H9 (cell line): ENCODE data around the gene FBXL7. TPM values are rescaled to one million over a fixed set of nuclear protein-coding genes. Genes with fewer than 3 reads are reported as not detected.

Experiments used
- DNase-seq: peaks from one replicate; pipeline ENCODE4 v3.0.0-alpha.2; 2017
- H2AFZ ChIP-seq: one replicate; pipeline ENCODE4 v1.6.1; 2013; ENCODE audit warnings: mild to moderate bottlenecking, low read length, control low read depth, moderate library complexity
- H2AK5ac ChIP-seq: 2 replicates; pipeline ENCODE4 v1.6.1; 2013; ENCODE audit warnings: low read length, control low read depth, mixed read lengths; ENCODE audit not compliant: insufficient read length
- H2BK120ac ChIP-seq: one replicate; pipeline ENCODE4 v1.6.1; 2013; ENCODE audit warnings: low read depth, mild to moderate bottlenecking, low read length, control low read depth, inconsistent platforms; ENCODE audit not compliant: poor library complexity, severe bottlenecking
- H2BK12ac ChIP-seq: 2 replicates; pipeline ENCODE4 v1.6.1; 2013; ENCODE audit warnings: low read length, control low read depth, mixed read lengths, low read depth; ENCODE audit not compliant: insufficient read length
- H2BK15ac ChIP-seq: 2 replicates; pipeline ENCODE4 v1.6.1; 2013; ENCODE audit warnings: low read depth, low read length, control low read depth
- H2BK20ac ChIP-seq: one replicate; pipeline ENCODE4 v1.6.1; 2013; ENCODE audit warnings: low read depth, mild to moderate bottlenecking, low read length, control low read depth, inconsistent platforms; ENCODE audit not compliant: poor library complexity, severe bottlenecking
- H2BK5ac ChIP-seq: 2 replicates; pipeline ENCODE4 v1.6.1; 2013; ENCODE audit warnings: low read length, control low read depth, mixed read lengths; ENCODE audit not compliant: insufficient read length
- H3K14ac ChIP-seq: 2 replicates; pipeline ENCODE4 v1.6.1; 2013; ENCODE audit warnings: low read length, control low read depth; ENCODE audit not compliant: insufficient read depth
- H3K18ac ChIP-seq: 2 replicates; pipeline ENCODE4 v1.6.1; 2013; ENCODE audit warnings: low read depth, mild to moderate bottlenecking, mixed read lengths, low read length, control low read depth; ENCODE audit not compliant: insufficient read length
- H3K23ac ChIP-seq: 2 replicates; pipeline ENCODE4 v1.6.1; 2013; ENCODE audit warnings: low read length, control low read depth, mixed read lengths, low read depth; ENCODE audit not compliant: insufficient read length
- H3K23me2 ChIP-seq: 2 replicates; pipeline ENCODE4 v1.6.1; 2013; ENCODE audit warnings: low read depth, mild to moderate bottlenecking, mixed read lengths, low read length, control low read depth; ENCODE audit not compliant: insufficient read length, poor library complexity, severe bottlenecking
- H3K27ac ChIP-seq: 2 replicates; pipeline ENCODE4 v1.5.1; 2013; ENCODE audit warnings: low read length, control low read depth, mixed read lengths, low read depth; ENCODE audit not compliant: insufficient read length
- H3K27me3 ChIP-seq: 2 replicates; pipeline ENCODE4 v1.6.1; 2013; ENCODE audit warnings: low read length, control low read depth, inconsistent platforms; ENCODE audit not compliant: insufficient read depth
- H3K4ac ChIP-seq: 2 replicates; pipeline ENCODE4 v1.6.1; 2013; ENCODE audit warnings: low read depth, mild to moderate bottlenecking, control low read depth, inconsistent platforms, low read length, moderate library complexity
- H3K4me1 ChIP-seq: 2 replicates; pipeline ENCODE4 v1.6.1; 2013; ENCODE audit warnings: low read length, control low read depth, inconsistent platforms; ENCODE audit not compliant: insufficient read depth
- H3K4me2 ChIP-seq: 2 replicates; pipeline ENCODE4 v1.6.1; 2013; ENCODE audit warnings: low read length, control low read depth, mixed read lengths; ENCODE audit not compliant: insufficient read length, insufficient read depth
- H3K56ac ChIP-seq: 2 replicates; pipeline ENCODE4 v1.6.1; 2013; ENCODE audit warnings: low read depth, mild to moderate bottlenecking, mixed read lengths, low read length, control low read depth; ENCODE audit not compliant: insufficient read length
- H3K79me1 ChIP-seq: 2 replicates; pipeline ENCODE4 v1.6.1; 2013; ENCODE audit warnings: low read depth, mild to moderate bottlenecking, moderate library complexity, low read length, control low read depth, inconsistent platforms; ENCODE audit not compliant: insufficient read depth, poor library complexity, severe bottlenecking
- H3K79me2 ChIP-seq: 2 replicates; pipeline ENCODE4 v1.6.1; 2013; ENCODE audit warnings: low read length, control low read depth, inconsistent platforms; ENCODE audit not compliant: insufficient read depth
- H3K9ac ChIP-seq: 2 replicates; pipeline ENCODE4 v1.6.1; 2013; ENCODE audit warnings: low read length, control low read depth, mixed read lengths; ENCODE audit not compliant: insufficient read length; ENCODE audit errors: extremely low read depth
- H3K9me3 ChIP-seq: one replicate; pipeline ENCODE4 v1.6.1; 2013; ENCODE audit warnings: low read depth, low read length, inconsistent platforms; ENCODE audit not compliant: control insufficient read depth
- H3T11ph ChIP-seq: one replicate; pipeline ENCODE4 v1.6.1; 2013; ENCODE audit warnings: mild to moderate bottlenecking, low read length, control low read depth, inconsistent platforms
- H4K20me1 ChIP-seq: one replicate; pipeline ENCODE4 v1.6.1; 2013; ENCODE audit not compliant: control insufficient read depth, insufficient read length, insufficient read depth
- H4K5ac ChIP-seq: 2 replicates; pipeline ENCODE4 v1.6.1; 2013; ENCODE audit warnings: low read depth, mild to moderate bottlenecking, mixed read lengths, low read length, control low read depth; ENCODE audit not compliant: insufficient read length
- H4K8ac ChIP-seq: replicated peaks from 2 replicates; pipeline ENCODE4 v1.6.1; 2013; ENCODE audit warnings: low read length, control low read depth, mixed read lengths, low read depth; ENCODE audit not compliant: insufficient read length
- H4K91ac ChIP-seq: 2 replicates; pipeline ENCODE4 v1.6.1; 2013; ENCODE audit warnings: low read depth, mild to moderate bottlenecking, moderate library complexity, mixed read lengths, low read length, control low read depth; ENCODE audit not compliant: insufficient read length
- H3K27ac Mint-ChIP-seq, 3 experiments: 2 replicates in 2 of 3; 3 replicates in 1 of 3; pipeline ENCODE4 v1.8.0; 2020 to 2021; ENCODE audit warnings: mixed read lengths in 3 of 3, mild to moderate bottlenecking in 1 of 3, moderate library complexity in 1 of 3
- H3K27me3 Mint-ChIP-seq: 2 replicates; pipeline ENCODE4 v1.8.0; 2021; ENCODE audit warnings: low read depth, mild to moderate bottlenecking, moderate library complexity, mixed read lengths
- H3K36me3 Mint-ChIP-seq, 3 experiments: 2 replicates in 2 of 3; 3 replicates in 1 of 3; pipeline ENCODE4 v1.8.0; 2020 to 2021; ENCODE audit warnings: low read depth in 3 of 3, mixed read lengths in 3 of 3; ENCODE audit not compliant: insufficient read depth in 1 of 3
- H3K4me1 Mint-ChIP-seq, 2 experiments: 2 replicates each; pipeline ENCODE4 v1.8.0; 2020; ENCODE audit warnings: mixed read lengths in 2 of 2
- H3K4me3 Mint-ChIP-seq, 2 experiments: 2 replicates in 1 of 2; 3 replicates in 1 of 2; pipeline ENCODE4 v1.8.0; 2020 to 2021; ENCODE audit warnings: mild to moderate bottlenecking in 2 of 2, mixed read lengths in 2 of 2, moderate library complexity in 1 of 2
- H3K9me3 Mint-ChIP-seq, 2 experiments: 2 replicates in 1 of 2; 3 replicates in 1 of 2; pipeline ENCODE4 v1.8.0; 2020; ENCODE audit warnings: mild to moderate bottlenecking in 2 of 2, mixed read lengths in 2 of 2, moderate library complexity in 1 of 2
- CTCF ChIP-seq: fragments of 200-600 bp; sonication (generic); conservative IDR thresholded peaks from 3 replicates; pipeline ENCODE4 v1.8.0; 2021; ENCODE audit warnings: antibody characterized with exemption, mild to moderate bottlenecking
- WGBS: extraction: QIAGEN DNeasy Blood & Tissue Kit; methylation state at CpG from one replicate; pipeline ENCODE4 v1.1.7; 2013; ENCODE audit warnings: missing lambda C conversion rate, low lambda C conversion rate, mixed read lengths; ENCODE audit not compliant: insufficient read length; ENCODE audit errors: extremely low coverage; 5-methylcytosine and 5-hydroxymethylcytosine counted together
- total RNA-seq: library from RNA; stranded (reverse); gene quantifications from 2 replicates; pipeline ENCODE4 v1.2.1, GENCODE V29; 2021

FBXL7 gene
- total RNA-seq, 1 experiment from 2014 or later: 14.6 TPM

GRCh38 chr5:15480436-15480835 is 19.5 kb upstream of the FBXL7 start:
- Histone ChIP-seq H2AFZ (no peak overlapping the region), H2AK5ac (no peak overlapping the region), H3K56ac (no peak overlapping the region), H2BK15ac (no peak overlapping the region), H3K4me1 (no peaks in the 10 kb centered on the region), H4K5ac (no peak overlapping the region), H2BK20ac (no peak overlapping the region), H4K8ac (no peak overlapping the region), H3K18ac (no peak overlapping the region), H4K91ac (no peak overlapping the region), H3K27me3 (no peaks in the 10 kb centered on the region), H3K79me2 (no peaks in the 10 kb centered on the region), H3K23me2 (no peaks in the 10 kb centered on the region), H2BK12ac (no peak overlapping the region), H2BK120ac (no peak overlapping the region), H3K14ac (no peak overlapping the region), H3T11ph (no peak overlapping the region), H3K27ac (no peak overlapping the region), H3K79me1 (no peaks in the 10 kb centered on the region), H4K20me1 (no peaks in the 10 kb centered on the region), H3K4ac (no peak overlapping the region), H3K4me2 (no peak overlapping the region), H3K9me3 (no peaks in the 10 kb centered on the region), H3K9ac (no peak overlapping the region), H3K23ac (no peak overlapping the region), H2BK5ac (no peak overlapping the region)
- Mint-ChIP-seq H3K9me3 (peaks cover 6 to 8% of the 10 kb centered on the region in 2 experiments; a peak in 3 of 5 replicates), H3K27ac (no peak overlapping the region), H3K4me1 (no peaks in the 10 kb centered on the region), H3K36me3 (peaks cover 0 to 13% (median 9%) of the 10 kb centered on the region in 3 experiments; a peak in 4 of 7 replicates), H3K4me3 (no peak overlapping the region), H3K27me3 (no peaks in the 10 kb centered on the region)
- DNase-seq: no peak
- no peak for TF ChIP-seq CTCF
- no CpG with 5 or more reads among the region's 2 CpGs for WGBS
